Cerebellar nuclear complex (tissue), 1 donor: ENCODE measurements around the gene LMX1A.

Source experiments
- DNase-seq, 2 experiments: peaks; one replicate each; lab custom pipeline; 2025; lab: John Stamatoyannopoulos, UW

LMX1A gene

DNA sequence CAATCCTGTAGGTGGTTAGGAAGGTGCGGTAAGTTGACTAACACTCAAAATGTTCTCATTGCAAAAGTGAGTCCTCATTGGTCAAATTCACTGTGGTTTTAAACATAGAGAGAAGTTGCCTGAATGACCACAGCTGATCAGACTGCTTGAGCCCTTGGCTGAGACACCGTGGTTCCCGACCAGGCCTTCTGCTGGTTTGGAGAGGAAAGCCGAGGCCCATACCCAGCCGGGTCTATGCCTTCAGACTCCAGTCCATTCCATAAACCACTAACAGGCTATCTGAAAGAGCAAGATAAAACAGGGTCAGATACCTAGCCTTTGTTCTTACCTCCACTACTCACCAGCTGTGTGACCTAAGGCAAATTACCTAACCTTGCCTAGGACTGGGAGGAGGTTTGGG, 133.9 kb downstream of the LMX1A start:
- no peak for DNase-seq

- no peak for DNase-seq
These were observed 137.8 kb downstream of the LMX1A start for GRCh38 chr1:165218731-165219130.

- no peak for DNase-seq
These were observed 138.6 kb downstream of the LMX1A start for GRCh38 chr1:165217958-165218357.

- no peak for DNase-seq
These were observed 140.3 kb downstream of the LMX1A start for GRCh38 chr1:165216254-165216653.

GRCh38 chr1:165215676-165216075, 140.8 kb downstream of the LMX1A start:
- DNase-seq: no peak

GRCh38 chr1:165212229-165212628, 144.3 kb downstream of the LMX1A start:
- no peak for DNase-seq

DNA sequence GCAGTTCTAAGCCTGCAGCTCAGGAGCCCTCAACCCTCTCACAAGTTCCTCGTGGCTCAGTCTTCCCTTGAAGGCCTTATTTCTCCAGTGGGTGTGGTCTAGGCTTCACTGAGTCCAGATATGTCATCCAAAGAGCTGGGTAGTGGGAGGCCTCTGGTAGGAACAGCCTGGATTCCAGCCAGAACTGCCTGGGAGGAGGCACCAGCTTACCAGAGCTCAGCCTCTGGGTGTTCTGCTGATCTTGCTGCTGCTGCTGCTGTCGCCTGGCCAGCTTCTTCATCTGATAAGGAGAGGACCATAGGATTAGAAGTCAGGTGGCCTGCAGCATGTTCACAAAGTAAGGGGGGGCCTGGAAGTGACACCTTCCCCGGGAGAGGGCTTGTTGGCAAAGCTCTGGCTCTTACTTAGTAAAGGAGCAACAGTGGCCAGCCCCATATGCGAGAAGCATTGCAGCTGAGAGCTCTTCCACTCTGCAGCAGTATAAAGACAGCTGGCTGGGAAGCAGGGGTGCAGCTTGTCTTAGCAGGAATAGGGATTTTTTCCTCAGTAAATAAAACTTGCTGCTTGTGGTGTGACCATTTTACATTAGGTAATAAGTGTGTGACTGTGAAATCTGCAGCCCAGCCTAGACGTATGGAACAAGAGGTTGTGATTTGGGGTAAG, 148.5 kb downstream of the LMX1A start:
- no peak for DNase-seq

DNA sequence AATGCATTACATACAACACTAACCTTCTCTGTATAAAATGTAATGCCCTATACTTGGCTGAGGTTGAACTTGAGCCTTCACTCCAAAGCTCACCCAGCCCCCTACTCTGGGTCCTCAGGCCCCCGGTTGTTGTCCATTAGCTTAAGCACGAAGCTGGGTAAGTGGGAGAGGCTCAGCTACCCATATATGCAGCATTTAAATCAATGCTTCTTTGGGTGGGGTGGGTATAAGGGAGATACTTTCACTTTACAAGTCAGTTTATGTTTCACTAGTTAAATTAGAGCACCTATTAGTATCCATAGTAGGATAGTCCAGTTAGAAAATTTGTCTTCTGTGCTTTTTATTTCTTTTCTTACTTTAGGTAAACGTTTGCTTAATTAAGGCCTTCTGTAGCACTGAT, 151.4 kb downstream of the LMX1A start:
- no peak for DNase-seq

- no peak for DNase-seq
These were observed 152.0 kb downstream of the LMX1A start for GRCh38 chr1:165204548-165204947.

DNA sequence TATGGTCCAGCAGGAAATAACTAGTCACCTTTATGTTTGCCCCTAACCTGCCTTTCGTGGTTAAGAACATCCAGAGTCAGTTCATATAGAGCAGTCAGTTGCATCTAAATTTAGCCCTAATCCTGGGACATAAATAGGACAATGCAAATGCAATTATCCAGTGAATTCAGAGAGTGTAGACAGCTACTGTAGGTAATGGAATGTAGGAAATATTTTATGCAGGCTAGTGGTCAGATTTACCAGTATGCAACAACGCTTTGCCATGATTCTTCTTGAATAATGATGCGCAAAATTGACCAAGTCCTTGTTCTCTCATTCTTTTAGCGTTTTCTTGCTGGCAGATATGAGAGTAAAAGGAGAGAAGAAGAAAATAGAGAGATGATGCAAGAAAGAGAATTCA, 165.4 kb downstream of the LMX1A start:
- DNase-seq: no peak

GRCh38 chr1:165189913-165190312, 166.6 kb downstream of the LMX1A start:
- DNase-seq: no peak

DNA sequence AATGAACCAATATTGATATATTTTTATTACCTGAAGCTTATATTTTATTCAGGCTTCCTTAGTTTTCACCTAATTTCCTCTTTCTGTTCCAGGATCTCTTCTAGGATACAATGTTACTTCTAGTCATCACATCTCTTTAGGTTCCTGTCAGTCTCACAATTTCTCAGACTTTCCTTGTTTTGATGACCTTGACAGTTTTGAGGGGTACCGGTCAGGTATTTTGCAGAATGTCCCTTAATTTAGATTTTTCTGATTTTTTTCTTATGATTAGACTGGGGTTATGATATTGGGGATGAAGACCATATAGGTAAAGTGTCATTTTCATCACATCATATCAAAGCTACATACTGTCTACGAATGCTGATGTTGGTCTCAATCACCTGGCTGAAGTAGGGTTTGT, 167.5 kb downstream of the LMX1A start:
- no peak for DNase-seq

DNA sequence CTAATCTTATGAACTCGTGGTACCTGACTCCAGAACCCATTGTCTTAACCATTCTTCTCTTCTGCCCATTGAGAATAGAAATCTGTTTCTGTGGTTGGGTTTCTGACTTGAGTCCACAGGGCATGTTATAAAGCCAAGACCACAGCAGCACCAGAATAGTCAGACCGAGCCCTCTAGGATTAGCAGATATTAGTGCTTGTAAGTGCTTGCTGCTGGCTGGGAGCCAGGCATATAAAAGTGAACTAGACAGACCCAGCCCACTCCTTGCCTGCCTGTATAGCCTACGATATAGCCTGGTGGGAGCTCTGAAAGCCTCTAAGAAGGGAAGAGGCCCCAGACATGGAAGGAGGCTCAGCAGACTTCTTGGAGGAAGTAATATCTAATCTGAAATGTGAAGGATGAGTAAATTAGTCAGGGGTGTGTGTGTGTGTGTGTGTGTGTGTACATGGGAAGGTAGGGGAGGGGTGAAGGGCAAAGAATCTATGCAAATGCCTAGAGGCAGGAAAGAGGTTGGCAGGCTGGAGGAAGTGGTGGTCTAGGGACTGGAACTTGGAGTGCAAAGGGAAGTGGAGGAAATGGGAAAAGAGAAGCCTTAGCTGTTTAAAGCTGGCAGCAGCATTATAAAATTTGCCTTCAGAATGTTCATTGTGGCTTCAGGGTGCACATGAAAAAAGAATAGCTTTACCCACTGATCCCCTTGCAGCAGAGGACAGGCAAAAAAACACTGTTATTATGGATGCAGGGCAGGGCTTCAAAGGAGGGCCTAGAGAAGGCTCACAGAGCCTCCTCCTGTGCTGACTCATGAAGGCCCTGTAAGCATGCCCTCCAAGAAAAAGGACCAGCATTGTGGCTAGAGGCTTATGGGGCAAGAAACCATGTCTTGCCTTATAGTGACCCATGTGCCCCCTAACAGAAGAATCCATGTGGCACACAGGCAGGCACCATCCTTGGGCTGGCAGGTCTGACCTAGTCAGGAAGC, 169.2 kb downstream of the LMX1A start:
- DNase-seq: no peak

DNA sequence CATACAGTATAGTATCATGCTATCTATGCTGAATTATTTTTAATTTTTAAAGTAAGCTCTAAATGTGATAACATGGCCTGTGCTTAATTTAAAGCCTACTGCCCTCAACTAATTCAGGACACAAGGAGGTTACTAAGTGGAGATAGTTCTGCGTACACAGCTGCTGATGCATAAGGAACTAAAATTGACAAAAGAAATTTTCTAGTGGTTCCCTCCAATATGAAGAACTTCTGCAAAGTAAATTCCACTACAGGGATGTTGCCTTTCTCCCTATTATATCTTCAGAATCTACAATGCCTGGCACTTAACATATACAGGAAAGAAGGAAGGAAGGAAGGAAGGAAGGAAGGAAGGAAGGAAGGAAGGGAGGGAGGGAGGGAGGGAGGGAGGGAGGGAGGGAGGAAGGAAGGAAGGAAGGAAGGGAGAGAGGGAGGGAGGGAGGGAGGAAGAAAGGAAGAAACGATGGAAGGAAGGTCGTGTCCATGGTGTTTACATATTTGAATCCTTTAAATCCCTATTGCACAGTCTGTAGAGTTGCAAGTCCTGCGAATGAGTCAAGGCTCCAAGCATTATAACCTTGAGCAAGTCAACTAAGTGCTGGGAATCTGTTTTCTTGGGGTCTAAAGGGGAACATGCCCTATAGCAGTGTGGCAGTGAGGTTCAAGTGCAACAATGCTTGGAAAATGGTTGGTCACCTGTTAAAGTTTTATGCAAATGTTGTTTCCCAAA, 171.2 kb downstream of the LMX1A start:
- DNase-seq: no peak

DNA sequence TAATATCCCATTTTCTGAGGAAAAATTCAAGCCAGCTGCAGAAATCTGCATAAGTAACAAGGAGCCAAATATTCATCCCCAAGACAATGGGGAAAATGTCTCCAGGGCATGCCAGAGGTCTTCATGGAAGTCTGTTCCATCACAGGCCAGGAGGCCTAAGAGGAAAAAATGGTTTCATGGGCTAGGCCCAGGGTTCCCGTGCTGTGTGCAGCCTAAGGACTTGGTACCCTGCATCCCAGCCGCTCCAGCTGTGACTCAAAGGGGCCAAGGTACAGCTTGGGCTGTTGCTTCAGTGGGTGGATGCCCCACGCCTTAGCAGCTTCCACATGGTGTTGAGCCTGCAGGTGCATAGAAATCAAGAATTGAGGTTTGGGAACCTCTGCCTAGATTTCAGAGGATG, 173.5 kb downstream of the LMX1A start:
- no peak for DNase-seq

- no peak for DNase-seq
These were observed 177.2 kb downstream of the LMX1A start for GRCh38 chr1:165179306-165179705.

DNA sequence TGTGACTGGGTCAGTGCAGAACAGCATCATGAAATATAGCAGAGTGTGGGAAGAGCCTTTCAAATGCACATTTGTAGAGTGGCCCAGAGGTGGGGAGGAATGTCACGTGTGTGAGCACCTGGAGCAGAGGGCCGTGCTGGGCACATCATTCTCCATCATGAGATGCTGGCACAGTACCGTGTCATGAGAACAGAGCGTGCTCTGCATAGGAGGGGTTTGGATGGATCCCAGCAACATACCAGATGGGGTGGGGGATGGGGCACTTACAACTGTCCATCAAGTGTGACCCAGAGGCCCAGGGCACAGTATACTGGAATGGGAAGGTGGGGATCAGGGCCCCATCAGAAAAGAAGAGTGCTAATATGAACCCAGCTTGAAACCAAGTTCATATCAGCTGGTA, 182.0 kb downstream of the LMX1A start:
- DNase-seq: no peak

- DNase-seq: no peak
These were observed 182.7 kb downstream of the LMX1A start for GRCh38 chr1:165173818-165174217.

DNA sequence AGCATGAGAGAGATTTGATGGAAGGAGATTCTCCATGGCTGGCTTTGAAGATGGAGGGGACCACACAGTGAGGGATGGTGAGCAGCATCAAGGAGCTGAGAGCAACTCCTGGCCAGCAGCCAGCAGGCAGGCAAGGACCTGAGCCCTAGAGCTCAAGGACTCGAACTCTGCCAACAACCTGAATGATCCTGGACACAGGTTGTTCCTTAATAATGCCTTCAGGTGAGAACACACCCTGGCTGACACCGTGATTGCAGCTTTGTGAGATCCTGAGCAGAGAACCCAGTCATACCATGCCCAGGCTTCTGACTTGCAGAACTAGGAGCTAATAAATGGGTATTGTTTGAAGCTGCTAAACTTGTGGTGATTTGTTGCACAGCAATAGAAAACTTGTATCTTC, 183.1 kb downstream of the LMX1A start:
- DNase-seq: no peak

- DNase-seq: no peak
These were observed 183.8 kb downstream of the LMX1A start for GRCh38 chr1:165172666-165173065.

DNA sequence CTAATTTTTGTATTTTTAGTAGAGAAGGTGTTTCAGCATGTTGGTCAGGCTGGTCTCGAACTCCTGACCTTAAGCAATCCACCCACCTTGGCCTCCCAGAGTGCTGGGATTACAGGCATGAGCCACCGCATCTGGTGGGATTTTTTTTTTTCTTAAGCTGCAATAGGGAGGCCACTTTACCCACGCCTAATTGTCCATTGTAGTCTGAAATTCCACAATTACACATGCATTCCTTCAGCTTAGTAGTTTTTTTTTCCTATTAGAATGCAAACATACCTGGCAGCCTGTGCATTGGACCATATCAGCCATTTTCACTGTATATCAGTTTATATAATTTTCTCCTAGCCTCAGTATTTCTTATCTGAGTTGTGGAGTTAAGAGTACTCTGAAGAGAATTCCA, 186.8 kb downstream of the LMX1A start:
- no peak for DNase-seq

DNA sequence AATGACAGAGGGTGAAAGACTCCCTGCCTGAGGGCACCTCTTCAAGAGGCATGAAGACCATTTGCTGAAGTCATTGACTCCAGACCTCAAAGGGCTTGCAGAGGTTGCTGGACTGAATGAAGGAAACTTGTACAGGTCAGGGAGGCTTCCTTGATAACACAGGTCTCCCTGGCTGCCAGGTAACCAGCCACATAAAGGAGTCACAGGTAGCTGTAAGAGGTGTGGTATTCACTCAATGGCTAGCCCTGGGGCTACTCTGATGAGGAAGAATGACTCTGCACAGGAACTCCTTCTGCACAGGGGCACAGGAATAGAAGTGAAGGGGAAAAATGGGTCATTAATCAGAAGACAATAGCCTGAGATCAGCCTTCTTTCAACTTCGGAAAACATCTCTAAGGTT, 187.5 kb downstream of the LMX1A start:
- DNase-seq: no peak

- DNase-seq: no peak
These were observed 188.0 kb downstream of the LMX1A start for GRCh38 chr1:165168467-165168866.
